NCI-H2196 (cell line): ENCODE data around the gene PRUNE2.
"Not testable (repeated sequence)": the region's sequence is repeated elsewhere in the genome, so short reads cannot be mapped to it uniquely, and the experiment has no call there.

Source experiments
- DNase-seq: peaks from one replicate; lab custom pipeline; 2025; ENCODE audit not compliant: unreplicated experiment; lab: John Stamatoyannopoulos, UW

PRUNE2 gene

GRCh38 chr9:76700916-76701315, 205.0 kb downstream of the PRUNE2 start:
- DNase-seq: no peak

- DNase-seq: no peak
Observed at GRCh38 chr9:76699971-76700370, 205.9 kb downstream of the PRUNE2 start.

GRCh38 chr9:76697554-76697953, 208.4 kb downstream of the PRUNE2 start:
- no peak for DNase-seq

- DNase-seq: no peak
Observed at GRCh38 chr9:76697081-76697480, 208.8 kb downstream of the PRUNE2 start.

GRCh38 chr9:76693912-76694311, 212.0 kb downstream of the PRUNE2 start:
- DNase-seq: no peak

- DNase-seq: no peak
Observed at GRCh38 chr9:76692458-76693129, 213.3 kb downstream of the PRUNE2 start.

GRCh38 chr9:76691517-76692313, 214.2 kb downstream of the PRUNE2 start:
- DNase-seq: peak; percentile 45

- DNase-seq: no peak
Observed at GRCh38 chr9:76690973-76691370, 214.9 kb downstream of the PRUNE2 start.

- DNase-seq: no peak
Observed at GRCh38 chr9:76690246-76690972, 215.5 kb downstream of the PRUNE2 start.

- DNase-seq: peak; percentile 26
Observed at GRCh38 chr9:76688471-76689238, 217.3 kb downstream of the PRUNE2 start.

GRCh38 chr9:76687861-76688391, 218.0 kb downstream of the PRUNE2 start:
- peak; percentile 57 for DNase-seq

- no peak for DNase-seq
Observed at GRCh38 chr9:76686756-76687155, 219.2 kb downstream of the PRUNE2 start.

GRCh38 chr9:76684213-76684612, 221.7 kb downstream of the PRUNE2 start:
- DNase-seq: no peak

- no peak for DNase-seq
Observed at GRCh38 chr9:76681556-76681955, 224.4 kb downstream of the PRUNE2 start.

GRCh38 chr9:76680716-76681425, 225.0 kb downstream of the PRUNE2 start:
- DNase-seq: no peak

- peak; percentile 61 for DNase-seq
Observed at GRCh38 chr9:76677481-76678055, 228.3 kb downstream of the PRUNE2 start.

GRCh38 chr9:76676857-76677256, 229.1 kb downstream of the PRUNE2 start:
- DNase-seq: peak; percentile 19

- DNase-seq: peak; percentile 67
Observed at GRCh38 chr9:76667521-76667957, 238.4 kb downstream of the PRUNE2 start.

GRCh38 chr9:76665966-76666365, 239.9 kb downstream of the PRUNE2 start:
- not testable (repeated sequence) for DNase-seq

GRCh38 chr9:76665458-76665857, 240.5 kb downstream of the PRUNE2 start:
- no peak for DNase-seq
